ENCODE results near the gene GAK.
A peak's percentile ranks its signal among the peaks of the same experiment; 100 is the strongest.

Gene GAK

GRCh38 chr4:964346-965025 lies 32.4 kb upstream of the GAK start:
- no peak for DNase-seq

DNA sequence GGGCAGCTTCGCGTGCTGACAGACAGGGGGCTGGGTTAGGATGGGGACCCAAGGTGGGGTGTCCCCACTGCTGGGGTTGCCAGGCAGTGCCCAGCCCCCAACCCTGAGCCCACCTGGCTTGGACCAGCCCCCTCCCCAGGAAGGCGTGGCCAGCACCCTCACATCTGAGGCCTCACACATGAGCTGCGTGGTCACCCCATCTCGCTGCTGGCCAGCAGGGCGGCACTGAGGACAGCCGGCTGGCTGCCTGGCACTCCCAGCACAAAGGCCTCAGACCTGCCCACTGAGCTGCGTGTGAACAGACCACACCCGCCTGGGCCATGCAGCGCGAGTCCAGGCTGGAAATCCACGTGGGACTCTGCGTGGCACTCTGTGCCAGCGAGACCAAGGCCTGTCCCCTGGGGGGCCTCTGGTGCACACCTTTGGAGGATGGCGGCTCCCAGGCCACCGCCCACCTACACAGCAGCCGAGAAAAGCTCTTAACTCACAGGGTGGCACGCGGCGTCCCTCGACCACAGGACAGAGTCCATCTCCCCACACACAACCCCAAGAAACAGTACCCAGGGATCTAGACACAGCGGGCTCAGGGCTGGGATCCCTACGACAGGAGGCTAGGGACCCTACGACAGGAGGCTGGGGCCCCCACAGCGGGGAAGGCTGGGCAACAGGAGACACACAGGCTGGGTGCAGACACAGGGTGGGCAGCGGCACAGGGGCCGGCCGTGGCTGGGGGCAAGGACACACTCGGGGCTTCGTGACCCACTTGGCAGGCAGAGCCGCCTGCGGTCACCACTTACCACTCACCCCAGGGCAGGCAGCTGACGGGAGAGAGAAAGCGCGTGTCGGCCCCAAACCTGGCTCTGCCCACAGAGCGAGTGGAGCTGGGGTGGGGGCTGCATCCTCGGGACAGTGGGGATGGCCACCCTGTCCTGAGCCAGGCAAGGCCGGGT lies 31.4 kb upstream of the GAK start:
- DNase-seq: no peak

DNA sequence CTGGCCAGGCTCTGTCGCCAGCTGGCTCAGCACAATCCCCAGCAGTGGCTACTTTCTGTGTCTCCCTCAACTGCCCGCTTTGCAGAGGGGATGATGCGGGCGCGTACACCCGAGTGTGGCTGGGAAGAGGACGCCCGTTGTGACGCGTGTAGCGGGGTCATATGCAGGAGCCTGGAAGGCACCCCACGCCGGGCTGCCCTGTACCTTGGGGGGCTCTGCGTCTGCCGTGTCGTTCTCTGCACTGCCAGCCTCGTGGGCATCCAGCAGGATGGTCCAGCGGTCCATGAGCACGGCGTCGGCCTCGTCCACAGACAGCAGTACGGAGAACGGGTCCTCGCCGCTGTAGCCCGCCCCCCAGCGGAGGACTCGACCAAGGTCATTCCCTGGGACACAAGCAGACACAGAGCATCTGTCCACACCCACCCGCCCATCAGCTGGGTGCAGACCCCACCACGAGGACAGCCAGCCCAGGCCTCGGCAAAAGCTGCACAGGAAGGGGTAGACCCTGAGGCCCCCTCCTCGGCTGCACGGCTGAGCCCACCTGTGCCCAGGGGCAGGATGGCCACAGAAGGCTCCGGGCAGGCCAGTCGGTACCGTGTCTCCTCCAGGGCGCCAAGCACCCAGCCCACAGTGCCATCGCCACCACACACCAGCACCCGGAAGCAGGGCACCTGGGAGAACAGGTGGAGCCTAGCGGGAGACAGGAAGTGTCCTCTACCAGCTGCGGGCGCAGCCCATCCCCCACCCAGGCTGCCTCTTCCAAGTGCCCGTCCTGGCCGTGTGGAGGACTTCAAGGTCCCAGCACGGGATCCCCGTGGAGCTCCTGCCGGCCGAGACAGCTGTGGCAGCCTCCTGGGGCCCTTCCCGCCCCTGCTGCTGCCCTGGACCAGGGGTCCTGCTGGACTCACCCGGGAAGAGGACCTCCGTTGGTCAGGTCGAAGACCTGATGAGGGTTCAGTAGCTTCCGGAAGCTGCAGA lies 30.4 kb upstream of the GAK start:
- peak; percentile 51 for DNase-seq

DNA sequence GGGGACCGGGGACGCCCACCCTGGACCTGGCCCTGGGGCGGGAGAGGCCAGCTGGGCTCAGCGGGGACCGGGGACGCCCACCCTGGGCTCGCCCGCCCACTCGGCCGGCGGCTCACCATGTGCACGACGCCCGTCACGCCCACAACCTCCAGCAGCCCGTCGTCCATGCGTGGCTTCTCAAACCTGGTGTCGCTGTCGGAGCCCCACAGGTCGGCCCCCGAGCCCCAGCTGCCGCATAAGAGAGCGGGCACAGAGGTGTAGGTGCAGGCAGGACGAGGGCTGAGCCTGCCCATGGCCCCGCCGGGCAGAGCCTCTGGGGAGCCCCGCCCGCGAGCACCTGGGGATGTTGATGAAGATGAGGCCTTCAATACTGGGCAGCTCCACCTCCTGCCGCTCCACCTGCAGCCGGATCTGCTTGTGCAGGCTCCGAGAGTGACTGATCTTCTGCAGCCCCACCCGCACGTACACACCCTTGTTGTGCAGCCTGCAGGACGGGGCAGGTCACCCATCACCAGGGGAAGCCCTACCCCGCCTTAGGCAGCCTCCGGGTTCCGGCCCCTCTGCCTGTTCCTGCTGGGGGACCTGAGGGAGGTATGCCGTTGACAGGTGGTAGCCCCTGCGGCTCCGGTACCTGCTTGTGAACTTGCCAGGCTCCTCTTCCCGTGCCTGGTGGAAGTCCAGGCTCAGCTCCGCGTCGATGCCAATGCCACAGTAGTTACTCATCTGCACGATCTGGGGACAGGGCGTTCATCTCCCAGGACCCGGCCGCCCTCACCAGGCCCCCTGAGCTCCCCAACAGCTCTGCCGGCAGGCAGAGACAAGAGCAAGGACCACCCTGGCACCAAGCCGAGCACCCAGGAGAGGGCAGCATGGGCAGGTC lies 29.5 kb upstream of the GAK start:
- DNase-seq: no peak

DNA sequence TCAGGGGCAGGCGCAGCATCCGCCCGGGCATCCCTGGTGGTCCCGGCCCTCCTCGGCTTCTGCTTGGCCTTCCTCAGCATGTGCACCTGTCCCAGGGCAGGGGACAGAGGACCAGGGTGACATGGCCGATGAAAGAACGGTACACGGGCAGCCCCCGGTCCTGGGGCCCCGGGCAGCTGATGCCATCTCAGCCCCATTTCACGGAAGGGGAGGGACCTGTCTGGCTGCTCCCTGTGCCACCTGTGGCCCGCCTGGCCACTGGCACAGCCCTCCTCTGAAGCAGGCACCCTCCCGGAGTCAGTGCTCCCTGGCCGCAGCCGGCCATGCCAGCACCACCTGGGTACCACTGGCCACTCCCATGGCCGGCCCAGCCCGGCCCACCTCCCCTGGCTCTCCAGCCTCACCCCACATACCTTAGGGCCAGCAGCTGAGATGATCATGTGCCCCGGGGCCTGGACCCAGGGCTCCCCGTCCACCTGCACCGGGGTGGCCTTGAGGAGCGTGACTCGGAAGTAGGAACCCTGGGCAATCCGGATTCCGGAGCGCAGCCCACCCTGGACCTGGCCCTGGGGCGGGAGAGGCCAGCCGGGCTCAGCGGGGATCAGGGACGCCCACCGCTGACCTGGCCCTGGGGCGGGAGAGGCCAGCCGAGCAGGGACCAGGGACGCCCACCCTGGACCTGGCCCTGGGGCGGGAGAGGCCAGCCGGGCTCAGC lies 28.7 kb upstream of the GAK start:
- DNase-seq: no peak

- DNase-seq: no peak
Observed at GRCh38 chr4:960140-960635, 28.1 kb upstream of the GAK start.

DNA sequence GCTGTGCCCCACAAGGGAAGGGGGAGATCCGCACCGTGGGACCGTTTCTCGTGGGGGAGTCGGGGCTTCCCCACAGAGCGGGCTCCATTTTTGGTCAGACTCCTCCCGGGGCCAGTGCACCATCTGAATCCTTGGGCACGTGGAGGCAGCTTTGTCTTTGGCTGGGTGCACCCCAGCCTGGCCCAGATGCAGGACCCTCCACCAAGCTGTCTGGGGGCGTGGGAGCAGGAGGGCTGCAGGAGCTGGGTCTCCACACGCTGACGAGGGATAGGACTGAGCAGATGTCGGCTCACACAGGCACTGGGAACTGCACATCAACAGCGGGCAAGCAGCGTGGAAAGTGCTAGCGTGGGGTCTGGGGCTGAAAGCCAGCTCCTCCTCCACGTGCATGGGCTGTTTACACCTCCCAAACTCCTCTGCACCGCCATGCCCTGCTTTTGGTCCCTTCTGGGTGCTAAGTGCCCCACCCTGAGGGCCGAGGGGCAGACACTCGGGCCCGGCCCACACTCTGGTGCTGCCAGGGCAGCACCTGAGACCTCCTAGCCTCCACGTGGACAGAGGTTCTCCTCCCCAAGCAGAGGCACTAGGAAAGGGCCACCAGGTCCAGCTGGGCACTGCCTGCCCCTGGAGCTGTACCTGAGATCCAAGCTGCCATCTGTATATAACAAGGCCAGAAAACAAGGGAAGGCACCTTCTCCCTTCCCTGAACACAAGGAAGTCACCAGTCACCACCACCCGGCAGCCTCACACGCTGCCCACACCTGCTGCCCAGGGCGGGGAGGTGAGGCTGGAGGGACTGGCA lies 27.4 kb upstream of the GAK start:
- no peak for DNase-seq

DNA sequence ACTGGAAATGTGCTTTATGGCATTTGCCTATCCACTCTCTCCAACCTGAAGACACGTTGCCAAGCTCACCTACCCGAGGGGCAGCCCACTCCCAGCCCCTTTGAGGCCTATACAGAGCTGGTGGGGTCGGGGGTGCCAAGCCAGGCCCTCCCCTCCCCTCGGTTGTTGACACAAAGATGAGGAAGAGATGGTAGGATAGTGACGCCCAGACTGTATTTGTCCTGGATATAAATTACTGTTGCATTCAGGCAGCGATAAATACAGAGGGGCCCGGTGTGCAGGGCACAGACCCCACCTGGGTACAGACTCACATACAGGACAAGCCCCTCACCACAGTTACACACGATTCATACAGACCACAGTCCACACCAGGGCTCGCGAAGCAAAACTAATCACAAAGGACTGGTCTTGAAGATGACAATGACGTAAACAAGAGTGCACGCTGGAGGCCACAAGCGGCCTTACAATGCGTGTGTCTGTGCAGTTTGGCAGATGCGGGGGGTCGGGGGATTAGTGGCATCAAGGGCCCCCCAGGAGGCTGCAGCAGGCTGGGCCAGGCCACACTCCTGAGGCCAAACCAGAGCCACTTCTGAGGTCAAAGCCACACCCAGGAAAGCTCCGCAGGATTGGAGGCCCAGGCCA lies 26.7 kb upstream of the GAK start:
- DNase-seq: no peak

DNA sequence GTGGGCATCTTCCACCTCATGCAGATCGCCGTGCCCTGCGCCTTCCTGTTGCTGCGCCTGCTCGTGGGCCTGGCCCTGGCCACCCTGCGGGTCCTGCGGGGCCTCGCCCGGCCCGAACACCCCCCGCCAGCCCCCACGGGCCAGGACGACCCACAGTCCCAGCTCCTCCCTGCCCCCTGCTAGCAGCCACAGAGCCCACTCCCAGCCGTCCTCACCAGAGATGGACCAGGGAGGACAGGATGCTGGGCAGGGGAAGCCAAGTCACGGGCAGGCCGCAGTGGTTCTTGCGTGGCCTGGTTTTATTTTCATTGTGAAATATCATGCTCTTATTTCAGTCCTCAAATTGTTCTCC lies 26.2 kb upstream of the GAK start:
- DNase-seq: no peak

DNA sequence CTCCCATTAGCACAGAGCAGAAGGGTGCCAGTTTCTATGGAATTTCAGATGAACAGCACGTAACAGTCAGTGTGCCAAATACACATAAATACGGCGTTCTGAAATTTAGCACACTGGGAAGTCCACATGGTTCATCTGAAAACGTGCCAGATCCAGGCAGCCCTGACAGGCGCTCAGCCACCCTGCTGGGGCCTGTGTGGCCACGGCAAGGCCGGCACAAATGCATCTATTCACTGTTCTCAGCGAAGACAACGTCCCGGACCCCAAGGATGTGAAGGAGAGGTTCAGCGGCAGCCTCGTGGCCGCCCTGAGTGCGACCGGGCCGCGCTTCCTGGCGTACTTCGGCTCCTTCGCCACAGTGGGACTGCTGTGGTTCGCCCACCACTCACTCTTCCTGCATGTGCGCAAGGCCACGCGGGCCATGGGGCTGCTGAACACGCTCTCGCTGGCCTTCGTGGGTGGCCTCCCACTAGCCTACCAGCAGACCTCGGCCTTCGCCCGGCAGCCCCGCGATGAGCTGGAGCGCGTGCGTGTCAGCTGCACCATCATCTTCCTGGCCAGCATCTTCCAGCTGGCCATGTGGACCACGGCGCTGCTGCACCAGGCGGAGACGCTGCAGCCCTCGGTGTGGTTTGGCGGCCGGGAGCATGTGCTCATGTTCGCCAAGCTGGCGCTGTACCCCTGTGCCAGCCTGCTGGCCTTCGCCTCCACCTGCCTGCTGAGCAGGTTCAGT lies 25.6 kb upstream of the GAK start:
- DNase-seq: no peak

DNA sequence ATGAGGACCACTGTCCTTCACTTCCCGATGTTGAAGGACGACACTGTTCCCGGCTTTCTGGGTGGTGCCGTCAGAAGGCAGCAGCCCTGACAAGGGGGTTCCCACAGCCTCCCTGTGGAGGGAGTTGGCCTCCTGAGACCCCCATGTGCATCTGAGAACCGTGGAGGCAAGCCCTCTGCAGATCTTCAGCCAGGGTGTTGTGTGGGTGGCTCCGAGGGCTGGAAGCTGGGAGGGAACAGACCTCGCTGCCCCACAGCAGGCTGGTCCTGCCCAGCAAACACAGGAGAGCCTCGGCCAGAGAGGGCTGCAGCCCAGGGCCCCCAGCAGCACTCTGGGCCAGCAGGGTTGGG lies 25.1 kb upstream of the GAK start:
- no peak for DNase-seq

- no peak for DNase-seq
Observed at GRCh38 chr4:956531-957230, 24.6 kb upstream of the GAK start.

DNA sequence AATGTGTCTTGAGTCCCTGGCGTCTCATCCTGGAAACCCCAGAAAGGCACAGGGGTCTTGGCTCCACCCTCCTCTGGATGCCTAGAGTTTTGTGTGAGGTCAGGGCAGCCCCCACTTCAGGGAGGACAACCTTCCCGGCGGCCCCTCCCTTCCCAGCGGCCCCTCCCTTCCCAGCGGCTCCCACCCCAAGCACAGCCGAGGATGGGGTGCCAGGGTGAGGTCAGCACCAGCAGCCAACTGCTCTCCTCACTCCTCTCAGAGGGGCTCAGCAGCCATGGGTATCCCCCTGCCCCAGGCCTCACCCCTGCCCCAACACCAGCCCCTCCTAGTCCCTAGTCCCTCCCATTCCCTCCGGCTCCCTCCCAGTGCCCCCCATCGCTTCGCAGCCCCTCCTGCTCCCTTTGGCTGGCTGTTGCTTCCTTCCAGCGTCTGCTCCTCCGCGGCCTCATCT lies 23.8 kb upstream of the GAK start:
- DNase-seq: no peak

GRCh38 chr4:955161-955921 lies 23.2 kb upstream of the GAK start:
- DNase-seq: no peak

- DNase-seq: no peak
Observed at GRCh38 chr4:954211-955020, 22.3 kb upstream of the GAK start.

- no peak for DNase-seq
Observed at GRCh38 chr4:953574-953915, 21.4 kb upstream of the GAK start.

Data from NCI-H510A (cell line).